GM19395 (cell line): ENCODE results near the gene CPNE5.

ENCODE experiments used
- ATAC-seq: cut with Tn5 transposase; IDR thresholded peaks from one replicate; pipeline ENCODE4 v1.9.1; 2021; ENCODE audit warnings: mild to moderate bottlenecking, moderate library complexity; ENCODE audit not compliant: unreplicated experiment

The CPNE5 gene

DNA sequence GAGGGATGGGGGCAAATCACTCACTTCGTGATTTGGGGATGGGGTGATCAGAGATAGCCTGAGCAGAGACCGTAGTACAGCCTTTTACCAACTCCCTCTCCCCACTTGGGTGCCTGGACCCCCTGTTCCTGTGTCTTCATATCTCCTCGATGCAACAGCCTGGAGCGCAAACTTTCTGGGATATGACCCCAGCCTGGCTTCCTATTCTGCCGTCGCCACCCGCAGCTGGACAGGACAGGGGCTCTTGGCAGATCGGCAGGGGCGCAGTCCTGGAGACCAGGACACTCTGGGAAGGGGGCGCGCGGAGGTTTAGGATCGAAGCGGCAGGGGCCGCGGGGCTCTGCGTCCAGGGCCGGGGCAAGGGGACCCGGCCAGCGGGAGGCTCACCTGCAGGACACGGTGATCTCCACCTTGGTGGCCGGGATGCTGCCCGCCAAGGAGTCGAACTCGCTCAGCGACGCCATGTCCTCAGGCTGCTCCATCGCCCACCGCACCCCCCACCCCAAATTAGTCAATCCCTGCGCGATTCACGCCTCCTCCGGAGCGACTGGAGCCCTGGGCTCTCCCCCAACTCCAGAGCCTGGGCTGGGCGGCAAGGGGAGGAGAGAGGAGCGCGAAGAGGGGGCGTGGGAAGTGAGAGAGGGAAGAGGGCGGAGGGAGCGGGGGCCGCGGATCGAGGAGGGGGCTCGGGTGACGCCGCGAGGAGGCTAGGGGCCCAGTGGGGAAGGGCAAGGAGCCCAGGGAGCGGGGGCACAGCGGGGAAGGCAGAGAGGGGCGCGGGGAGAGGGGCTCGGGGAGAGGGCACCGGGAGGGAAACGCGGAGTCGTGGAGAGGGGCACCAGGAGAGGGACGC lies at the start of gene CPNE5:
Gene CPNE5 (minus strand): TSS at position 549 of the 853 bp plus-strand sequence. CDS start 67 bp downstream, at position 482.
- no peak for ATAC-seq

DNA sequence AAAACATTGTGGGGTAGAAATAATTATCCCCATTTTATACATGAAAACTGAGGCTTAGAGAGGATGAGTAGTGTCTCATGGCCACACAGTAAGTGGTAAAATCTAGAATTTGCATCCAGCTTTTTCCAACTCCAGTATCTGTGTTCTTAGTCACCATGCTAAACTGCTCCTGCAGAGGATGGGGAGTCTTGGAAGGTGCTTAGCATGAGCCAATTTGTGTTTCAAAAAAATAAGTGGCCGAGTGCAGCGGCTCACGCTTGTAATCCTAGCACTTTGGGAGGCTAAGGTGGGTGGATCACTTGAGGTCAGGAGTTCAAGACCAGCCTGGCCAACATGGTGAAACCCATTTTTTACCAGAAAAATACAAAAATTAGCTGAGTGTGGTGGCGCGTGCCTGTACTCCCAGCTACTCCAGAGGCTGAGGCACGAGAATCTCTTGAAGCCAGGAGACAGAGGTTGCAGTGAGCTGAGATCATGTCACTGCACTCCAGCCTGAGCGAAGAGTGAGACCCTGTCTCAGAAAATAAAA lies 48.9 kb upstream of the CPNE5 start:
- no peak for ATAC-seq

DNA sequence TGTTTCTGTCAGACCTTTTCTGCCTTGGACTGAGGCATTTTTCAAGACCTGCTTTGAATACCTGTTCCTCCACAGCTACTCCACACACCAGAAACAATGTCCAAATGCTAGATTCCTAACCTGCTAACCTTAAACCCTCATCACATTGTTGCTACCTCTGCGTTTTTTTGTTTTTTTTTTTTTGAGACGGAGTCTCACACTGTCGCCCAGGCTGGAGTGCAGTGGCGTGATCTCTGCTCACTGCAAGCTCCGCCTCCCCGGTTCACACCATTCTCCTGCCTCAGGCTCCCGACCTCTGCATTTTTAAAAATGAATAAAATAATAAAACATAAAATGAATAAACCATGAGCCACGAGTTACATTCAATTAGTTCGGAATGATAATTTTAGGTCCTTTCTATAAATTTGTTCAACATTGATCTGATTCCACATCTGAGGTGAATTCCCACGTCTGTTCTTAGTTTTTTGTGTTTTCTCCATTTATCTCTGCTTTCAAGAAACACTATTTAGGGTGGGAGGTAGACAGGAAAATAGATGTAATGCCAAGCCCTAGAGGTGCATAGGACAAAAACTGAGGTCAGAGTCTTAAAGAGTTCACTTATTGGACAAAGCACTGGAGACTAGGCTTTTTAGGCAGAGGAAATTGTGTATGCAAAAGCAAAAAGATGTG lies 47.8 kb upstream of the CPNE5 start:
- no peak for ATAC-seq

DNA sequence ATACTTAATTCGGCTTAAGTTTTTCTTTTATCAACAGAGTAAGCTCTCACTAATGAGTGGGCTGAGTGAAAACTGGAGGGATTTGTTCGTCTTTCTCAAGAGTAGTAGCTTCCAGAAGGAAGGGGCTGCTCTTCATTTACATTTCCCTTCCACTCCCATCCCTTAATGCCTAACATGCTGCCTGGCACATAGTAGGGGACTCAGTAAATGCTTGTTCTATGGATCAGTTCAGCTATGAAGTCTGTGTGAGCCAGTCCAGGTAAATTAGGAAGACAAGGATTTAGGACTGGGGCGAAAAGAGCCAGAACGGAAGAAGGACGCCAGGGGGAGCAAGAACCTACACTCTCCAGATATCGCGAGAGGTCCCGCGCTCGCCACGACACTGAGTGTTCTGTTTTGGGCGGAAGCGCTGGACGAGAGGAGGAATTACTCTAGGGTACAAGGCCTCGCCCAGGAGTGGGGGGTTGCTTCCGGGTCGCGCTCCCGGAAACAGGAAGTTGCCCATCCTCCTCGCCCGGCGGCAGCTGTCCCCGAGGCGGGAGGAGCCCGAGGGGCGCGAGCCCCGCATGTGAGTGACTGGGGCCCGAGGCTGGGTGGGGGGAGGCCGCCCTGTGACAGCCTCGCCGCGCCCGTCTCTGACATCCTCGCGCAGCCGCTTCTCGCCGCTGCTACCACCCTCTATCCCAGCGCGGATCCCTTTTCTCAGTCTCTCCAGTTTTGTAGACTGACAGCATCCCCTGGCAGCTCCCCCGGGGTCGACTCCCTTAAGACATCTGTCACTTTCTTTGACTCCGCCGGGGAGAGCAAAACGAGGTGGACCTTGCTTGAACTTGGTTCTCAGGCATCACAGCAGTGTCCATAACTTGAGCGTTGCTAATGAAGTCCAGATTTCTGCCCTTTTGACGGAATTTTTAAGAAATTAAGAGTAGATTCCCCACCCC lies 46.5 kb upstream of the CPNE5 start, which contains the start of gene C6orf89:
Gene C6orf89 (plus strand): TSS at position 492 of the 941 bp plus-strand sequence. CDS start 13,493 bp downstream, outside the sequence.
- ATAC-seq = peak; percentile 94

DNA sequence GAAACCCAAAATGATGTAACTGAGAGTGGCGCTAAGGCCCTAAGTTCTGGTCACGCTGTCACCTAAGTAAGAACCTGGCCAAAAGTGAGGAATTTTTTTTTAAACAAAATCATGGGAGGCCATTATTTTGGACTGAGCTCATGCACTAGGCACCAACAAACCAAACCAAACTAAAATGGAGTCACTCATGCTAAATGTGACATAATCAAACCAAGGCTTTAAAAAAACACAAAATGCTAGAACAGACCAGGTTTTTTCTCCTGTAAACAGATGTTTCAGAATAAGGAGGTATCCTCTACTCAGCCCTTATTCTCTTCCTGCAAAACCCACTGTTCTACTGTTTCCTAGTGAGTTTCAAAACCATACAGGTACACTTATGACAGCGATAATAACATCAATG lies 45.4 kb upstream of the CPNE5 start:
- ATAC-seq = no peak

DNA sequence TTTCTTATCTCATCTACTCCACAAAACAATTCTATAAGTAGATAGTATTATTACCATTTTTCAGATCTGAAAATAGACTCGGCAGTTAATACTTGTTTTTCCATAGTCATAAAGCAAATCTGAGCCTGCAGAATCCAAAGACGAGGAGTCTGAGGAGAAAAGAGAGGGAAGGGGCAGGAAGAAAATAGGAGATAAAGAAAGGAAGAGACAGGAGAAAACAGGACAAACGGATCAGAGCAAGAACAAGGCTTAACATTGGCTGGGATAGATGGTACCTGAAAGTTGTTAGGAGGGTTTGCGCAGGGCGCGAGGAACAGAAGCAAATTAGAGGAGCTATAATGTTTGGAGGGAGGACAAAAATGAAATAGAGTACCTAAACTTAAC lies 36.0 kb upstream of the CPNE5 start:
- ATAC-seq = no peak

DNA sequence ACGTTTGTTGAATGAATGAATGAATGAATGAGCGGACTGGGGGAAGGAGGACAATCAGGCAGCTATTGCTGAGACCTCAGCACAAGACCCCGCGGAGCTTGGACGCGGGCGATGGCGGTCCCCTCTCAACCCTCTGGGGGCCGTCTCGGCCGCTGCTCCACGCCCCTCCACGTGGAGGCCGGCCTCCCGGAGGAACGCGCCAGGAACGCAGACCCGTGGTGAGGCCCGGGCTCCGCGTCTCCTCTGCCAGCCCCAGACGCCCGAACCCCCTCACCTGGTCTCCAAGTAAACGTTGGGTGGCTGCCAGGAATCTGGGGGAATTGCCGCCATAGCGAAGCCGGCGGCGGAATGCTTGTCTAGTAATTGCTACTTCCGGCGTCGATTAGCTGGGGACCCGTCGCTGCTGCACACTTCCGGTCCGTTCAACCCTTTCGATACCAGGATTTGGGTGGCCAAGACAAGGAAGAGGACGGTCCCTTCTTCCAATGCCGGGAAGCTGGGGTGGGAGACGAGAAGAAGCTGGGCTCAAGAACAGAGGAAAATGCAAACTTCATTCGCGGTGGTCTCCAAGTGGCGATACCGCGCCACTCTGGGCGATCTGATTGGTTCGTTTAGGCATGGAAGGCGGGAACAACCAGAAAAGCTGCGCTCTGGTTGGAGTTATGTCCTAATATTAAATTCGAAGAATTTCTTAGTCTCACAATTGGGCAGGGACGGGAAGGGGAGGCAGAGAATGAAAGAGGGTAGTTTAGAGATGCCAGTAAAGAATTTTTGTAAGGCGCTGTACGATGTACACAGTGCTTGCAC lies 35.4 kb upstream of the CPNE5 start, which contains the start of gene PPIL1:
Gene PPIL1 (minus strand): TSS at position 361 of the 807 bp plus-strand sequence. CDS start 31 bp downstream, at position 330.
- peak; percentile 89 for ATAC-seq

DNA sequence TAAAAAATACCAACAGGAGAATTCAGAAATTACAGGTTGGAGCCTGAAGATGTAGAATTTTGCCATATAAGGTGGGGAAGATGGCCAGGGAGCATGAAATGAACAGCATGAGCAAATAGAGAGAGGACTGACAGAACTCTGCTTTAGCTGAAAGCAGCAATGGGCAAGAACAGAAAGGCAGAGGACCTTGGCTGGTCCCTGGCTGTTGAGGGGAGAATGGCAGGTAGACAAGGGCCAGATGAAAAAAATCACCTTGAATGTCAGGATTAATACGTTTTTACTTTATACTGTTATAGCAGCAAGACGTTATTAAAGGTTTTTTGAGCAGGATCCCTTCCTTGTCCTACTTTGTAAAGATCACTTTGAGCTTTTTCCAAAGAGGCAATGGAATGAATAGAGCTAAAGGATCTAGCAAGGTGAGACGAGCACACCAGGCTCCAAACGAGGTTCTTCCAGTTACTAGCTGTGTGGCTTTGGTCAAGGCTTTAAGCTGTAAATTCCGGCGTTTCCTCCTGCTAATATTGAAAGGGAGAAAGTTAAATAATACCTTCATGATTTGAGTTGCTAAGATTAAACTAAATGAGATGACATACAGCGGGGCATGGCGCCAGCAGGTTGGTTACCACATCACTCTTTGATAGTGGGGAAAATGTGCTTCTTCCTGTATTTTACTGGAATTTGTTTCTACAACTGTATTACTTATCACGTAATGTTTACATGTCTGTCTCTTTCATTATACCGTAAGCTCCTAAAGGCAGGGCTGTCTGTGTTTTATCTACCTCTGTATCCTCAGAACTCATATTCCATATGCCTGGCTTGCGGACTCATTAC lies 34.6 kb upstream of the CPNE5 start:
- ATAC-seq = no peak

DNA sequence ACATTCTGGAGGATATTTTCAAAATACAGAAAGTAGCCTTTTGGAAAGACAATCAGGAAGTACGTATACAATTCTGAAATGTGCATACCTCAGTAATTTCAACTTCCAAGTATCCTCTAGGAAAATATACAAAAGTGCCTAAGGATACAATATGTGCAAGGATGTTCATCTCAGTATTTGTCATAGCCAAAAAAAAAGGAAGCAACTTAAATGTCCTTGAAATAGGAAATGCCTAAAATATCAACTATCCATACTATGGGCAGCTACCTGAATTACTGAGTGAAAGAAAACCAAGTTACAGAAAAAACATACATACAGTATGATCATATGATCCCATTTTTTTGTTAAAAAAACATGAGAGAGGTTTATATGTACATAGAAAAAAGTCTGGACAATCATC lies 33.9 kb upstream of the CPNE5 start:
- ATAC-seq = no peak

DNA sequence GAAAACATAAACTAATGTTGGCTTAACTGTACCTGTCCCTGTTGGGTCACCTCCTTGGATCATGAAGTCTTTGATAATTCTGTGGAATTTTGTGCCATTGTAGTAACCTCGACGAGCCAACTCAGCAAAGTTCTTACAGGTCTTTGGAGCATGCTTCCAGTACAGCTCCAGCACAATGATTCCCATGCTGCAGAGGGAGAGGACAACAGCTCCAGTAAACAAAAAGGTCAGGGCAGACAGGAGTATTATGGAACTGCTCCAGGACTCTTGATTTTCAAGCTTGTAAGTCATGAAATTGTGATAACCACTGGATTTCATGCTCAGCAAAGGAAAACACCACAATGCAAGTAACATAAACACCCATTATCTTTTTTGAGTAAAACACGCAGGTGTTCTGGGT lies 32.4 kb upstream of the CPNE5 start:
- ATAC-seq = no peak

DNA sequence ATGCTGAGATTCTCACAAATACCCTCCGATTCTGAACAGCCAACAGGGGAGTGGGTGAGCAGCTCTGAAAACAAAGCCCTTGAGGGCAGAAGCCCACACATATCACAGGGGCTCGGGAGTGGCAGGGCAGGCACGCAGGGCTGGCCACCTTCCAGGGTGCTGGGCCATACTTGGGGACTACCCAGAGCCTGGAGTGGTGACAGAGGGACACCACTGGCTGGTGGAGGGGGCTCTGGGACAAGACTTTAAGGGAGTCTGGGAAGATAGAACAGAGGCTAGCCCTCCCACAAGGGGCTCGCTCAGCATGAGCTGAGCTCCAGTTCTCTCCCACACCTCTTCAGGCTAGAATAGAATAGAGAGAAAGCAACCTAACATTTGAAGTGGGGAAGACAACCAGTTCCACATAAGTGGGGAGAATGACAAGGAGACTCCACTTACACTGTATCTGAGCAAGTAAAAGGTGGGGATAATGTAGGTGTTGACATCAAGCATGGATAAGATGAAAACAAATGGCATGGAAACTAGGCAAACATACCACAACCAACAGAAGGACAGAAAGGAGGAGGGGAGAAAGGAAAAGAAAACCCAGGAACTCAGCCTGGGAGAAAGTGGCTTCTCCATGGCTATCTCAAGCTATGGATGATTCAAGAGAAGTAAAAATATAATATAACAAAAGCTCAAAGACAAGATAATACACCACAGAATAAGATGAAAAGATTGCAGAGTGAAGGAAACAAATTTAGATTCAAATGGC lies 28.4 kb upstream of the CPNE5 start:
- no peak for ATAC-seq

DNA sequence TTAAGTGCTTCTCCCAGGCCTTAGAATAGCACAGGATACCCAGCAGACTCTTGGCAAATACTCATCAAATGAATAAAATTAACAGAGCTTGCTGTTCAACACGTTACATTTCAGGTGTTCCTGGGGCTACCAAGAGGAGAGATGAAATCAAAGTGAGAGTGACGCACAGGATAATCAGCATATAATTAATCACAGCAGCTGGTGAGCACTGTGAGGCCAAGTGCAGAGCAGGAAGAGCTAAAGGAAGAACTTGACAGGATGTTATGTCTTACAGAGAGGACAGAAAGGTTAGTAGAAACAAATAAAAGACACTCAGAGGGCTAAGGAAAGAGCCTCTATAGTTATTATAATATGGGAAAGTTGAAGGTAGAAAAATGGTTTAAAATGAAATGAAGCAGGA lies 26.6 kb upstream of the CPNE5 start:
- ATAC-seq = no peak

DNA sequence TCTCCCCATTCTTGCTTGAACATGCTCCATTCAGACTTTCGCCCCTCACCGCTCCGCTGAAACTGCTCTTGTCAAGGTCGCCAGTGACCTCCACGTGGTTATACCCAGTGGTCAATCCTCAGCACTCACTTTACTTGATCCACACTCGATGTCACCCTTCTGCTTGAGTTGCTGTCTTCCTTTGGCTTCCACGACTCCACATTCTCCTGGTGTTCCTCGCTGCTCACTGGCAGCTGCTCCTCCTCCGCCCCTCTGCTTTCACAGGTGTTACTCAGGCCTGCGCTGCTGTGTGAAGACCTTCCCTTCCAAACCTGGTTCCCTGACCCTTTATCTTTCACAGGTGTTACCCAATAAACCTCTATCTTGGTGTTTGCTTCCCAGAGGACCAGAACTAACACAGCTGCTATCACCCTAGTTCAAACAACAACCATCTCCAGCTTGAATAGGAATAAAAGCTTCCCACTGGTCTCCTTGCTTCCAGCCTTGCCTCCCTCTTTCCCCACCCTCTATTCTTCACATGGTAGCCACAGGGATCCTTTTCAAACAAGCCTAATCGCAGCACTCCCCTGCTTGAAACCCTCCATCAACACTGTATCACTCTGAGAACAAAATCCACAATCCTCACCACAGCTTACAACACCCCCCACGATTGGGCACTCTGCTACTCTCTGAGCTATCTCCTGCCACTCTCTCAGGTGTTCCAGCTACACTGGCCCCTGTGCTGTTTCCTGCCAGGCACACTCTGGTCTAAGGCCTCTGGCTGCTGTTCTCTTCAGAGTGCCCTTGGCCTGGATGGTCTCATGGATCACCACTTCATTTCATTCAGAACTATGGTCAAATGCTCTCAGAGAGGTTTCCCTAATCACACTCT lies 24.7 kb upstream of the CPNE5 start:
- ATAC-seq = no peak

DNA sequence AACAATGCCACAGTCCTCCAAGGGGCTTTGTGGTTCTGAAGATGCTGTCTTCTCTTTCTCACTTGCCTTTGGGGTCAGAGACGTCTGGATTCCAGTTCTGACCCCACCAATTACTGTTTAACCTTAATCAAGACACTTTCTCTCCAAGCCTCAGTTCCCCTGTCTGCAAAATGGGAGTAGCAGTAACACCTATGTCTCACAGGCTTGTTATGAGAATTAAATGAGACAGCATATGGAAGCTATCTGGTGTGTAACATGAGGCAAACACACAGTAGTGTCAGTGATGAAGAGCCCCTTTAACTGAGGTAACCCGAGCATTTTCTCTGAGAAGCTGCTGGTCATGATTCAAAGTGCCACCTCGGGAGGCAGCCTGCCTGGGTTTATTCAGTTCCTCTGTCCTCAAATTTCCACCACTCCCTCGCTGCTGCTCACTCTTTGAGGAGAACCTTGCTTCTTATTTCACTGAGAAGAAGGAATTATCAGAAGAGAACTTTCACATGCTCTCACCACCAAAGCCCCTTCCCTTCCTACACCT lies 23.7 kb upstream of the CPNE5 start:
- no peak for ATAC-seq

DNA sequence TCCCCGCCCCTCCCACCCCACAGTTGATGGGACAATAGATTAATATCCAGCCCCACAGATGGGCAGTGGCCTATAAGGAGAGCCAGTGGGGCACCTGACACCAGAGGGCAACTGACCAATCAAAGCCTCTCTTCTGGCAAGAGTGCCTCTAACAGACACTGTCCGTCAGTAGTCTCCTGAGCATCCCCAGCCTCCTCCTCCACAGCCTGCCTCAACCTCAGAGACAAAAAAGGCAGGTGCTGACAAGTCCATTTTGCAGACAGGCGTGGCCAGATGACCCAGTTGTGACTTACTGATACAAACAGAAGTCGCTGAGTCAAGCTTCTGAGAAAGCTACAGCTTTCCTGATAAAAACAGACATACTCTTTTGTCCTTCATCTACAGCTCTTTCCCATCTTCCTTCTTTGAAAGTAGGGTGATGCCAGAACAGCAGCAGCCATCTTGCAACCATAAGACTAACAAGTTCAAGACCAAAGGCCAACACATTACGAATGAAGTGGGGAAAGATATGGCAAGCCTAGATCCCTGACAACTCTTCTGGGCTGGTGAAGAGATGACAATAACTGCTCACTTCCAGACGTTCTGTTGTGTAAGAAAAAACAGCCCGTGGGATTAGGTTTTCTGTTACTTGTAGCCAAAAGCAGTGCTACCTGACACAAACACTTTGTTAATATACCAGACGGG lies 23.1 kb upstream of the CPNE5 start:
- no peak for ATAC-seq

DNA sequence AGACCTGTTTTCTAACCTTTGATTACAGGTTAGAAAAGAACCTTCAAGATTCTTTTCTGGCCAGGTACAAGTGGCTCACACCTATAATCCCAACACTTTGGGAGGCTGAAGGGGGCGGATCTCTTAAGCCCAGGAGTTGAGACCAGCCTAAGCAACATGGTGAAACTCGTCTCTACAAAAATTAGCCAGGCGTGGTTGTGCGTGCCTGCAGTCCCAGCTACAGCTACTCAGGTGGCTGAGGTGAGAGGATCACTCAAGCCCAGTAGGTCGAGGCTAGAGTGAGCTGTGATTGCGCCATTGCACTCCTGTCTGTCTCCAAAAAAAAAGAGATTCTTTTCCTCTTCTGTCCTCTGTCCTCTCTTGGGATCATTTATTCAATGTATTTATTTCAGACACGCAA lies 20.9 kb upstream of the CPNE5 start:
- ATAC-seq = no peak
